Stimulated activated CD8-positive, alpha-beta memory T cell treated with anti-CD3 and anti-CD28 coated beads, Interleukin-4, amount 100 ng/mL, for 1 hour (primary cell): ENCODE results near the gene OSTN.
"Not testable (repeated sequence)": the region's sequence is repeated elsewhere in the genome, so short reads cannot be mapped to it uniquely, and the experiment has no call there.

ENCODE experiments used
- DNase-seq, 2 donors: peaks; one replicate each; pipeline ENCODE4 v3.0.0-alpha.2; 2020; ENCODE audit warnings: low read depth in 2 of 2, low spot score in 1 of 2

OSTN gene

GRCh38 chr3:191234216-191234615, 35.2 kb downstream of the OSTN start:
- no peak for DNase-seq

GRCh38 chr3:191235331-191236314, 36.6 kb downstream of the OSTN start:
- DNase-seq: no peak

- DNase-seq: no peak
Measured at GRCh38 chr3:191236646-191237045, 37.6 kb downstream of the OSTN start.

- DNase-seq: no peak
Measured at GRCh38 chr3:191237047-191237882, 38.2 kb downstream of the OSTN start.

GRCh38 chr3:191238321-191238817, 39.3 kb downstream of the OSTN start:
- DNase-seq: no peak

GRCh38 chr3:191239407-191240031, 40.5 kb downstream of the OSTN start:
- no peak for DNase-seq

- no peak for DNase-seq
Measured at GRCh38 chr3:191240486-191240885, 41.4 kb downstream of the OSTN start.

- DNase-seq: no peak
Measured at GRCh38 chr3:191244242-191244867, 45.3 kb downstream of the OSTN start.

- DNase-seq: not testable (repeated sequence)
Measured at GRCh38 chr3:191246034-191246433, 47.0 kb downstream of the OSTN start.

- no peak for DNase-seq
Measured at GRCh38 chr3:191246630-191247029, 47.6 kb downstream of the OSTN start.

GRCh38 chr3:191253089-191253799, 54.2 kb downstream of the OSTN start:
- no peak for DNase-seq

GRCh38 chr3:191254098-191254873, 55.2 kb downstream of the OSTN start:
- DNase-seq: no peak

GRCh38 chr3:191255156-191255555, 56.1 kb downstream of the OSTN start:
- no peak for DNase-seq

GRCh38 chr3:191256405-191256804, 57.4 kb downstream of the OSTN start:
- DNase-seq: no peak

GRCh38 chr3:191257286-191257685, 58.2 kb downstream of the OSTN start:
- no peak for DNase-seq

- no peak for DNase-seq
Measured at GRCh38 chr3:191259486-191259885, 60.4 kb downstream of the OSTN start.

- DNase-seq: no peak
Measured at GRCh38 chr3:191260431-191261303, 61.6 kb downstream of the OSTN start.

- DNase-seq: no peak
Measured at GRCh38 chr3:191261304-191261638, 62.2 kb downstream of the OSTN start.

GRCh38 chr3:191262650-191263049, 63.6 kb downstream of the OSTN start:
- DNase-seq: no peak
